A549 (cell line): Measurements from ENCODE around the gene MAP3K8.
"Not testable (repeated sequence)": the region's sequence is repeated elsewhere in the genome, so short reads cannot be mapped to it uniquely, and the experiment has no call there.

Experiments
- MYC ChIP-seq: IDR thresholded peaks from 2 replicates; pipeline ENCODE4 v1.6.1; 2012; ENCODE audit warnings: mild to moderate bottlenecking, inconsistent platforms, low read length, improper control_type of control experiment, borderline replicate concordance
- SREBF2 ChIP-seq: fragments of 450-650 bp; IDR thresholded peaks from 2 replicates; pipeline ENCODE4 v1.6.1; 2014; ENCODE audit warnings: mild to moderate bottlenecking, moderate library complexity
- TF ChIP-seq, protein P1 (sequence below): fragments of >200 bp; sonication (Bioruptor Twin); formaldehyde crosslinking; IDR thresholded peaks from 3 replicates; pipeline ENCODE4 v1.5.1; 2016

DNA sequence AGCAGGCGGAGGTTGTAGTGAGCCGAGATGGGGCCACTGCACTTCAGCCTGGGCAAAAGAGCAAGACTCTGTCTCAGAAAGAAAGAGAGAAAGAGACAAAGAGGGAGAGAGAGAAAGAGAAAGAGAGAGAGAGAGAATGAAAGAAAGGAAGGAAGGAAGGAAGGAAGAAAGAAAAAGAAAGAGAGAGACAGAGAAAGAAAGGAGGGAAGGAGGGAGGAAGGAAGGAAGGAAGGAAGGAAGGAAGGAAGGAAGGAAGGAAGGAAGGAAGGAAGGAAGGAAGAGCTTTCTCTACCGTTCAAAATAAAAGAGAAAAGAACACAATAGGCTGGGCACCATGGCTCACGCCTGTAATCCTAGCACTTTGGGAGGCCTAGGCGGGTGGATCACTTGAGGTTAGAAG is 41.5 kb downstream of the MAP3K8 start:
- TF ChIP-seq, protein P1, sequence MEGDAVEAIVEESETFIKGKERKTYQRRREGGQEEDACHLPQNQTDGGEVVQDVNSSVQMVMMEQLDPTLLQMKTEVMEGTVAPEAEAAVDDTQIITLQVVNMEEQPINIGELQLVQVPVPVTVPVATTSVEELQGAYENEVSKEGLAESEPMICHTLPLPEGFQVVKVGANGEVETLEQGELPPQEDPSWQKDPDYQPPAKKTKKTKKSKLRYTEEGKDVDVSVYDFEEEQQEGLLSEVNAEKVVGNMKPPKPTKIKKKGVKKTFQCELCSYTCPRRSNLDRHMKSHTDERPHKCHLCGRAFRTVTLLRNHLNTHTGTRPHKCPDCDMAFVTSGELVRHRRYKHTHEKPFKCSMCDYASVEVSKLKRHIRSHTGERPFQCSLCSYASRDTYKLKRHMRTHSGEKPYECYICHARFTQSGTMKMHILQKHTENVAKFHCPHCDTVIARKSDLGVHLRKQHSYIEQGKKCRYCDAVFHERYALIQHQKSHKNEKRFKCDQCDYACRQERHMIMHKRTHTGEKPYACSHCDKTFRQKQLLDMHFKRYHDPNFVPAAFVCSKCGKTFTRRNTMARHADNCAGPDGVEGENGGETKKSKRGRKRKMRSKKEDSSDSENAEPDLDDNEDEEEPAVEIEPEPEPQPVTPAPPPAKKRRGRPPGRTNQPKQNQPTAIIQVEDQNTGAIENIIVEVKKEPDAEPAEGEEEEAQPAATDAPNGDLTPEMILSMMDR = not testable (repeated sequence)
- not testable (repeated sequence) for TF ChIP-seq SREBF2, MYC
